Measurements from ENCODE around the gene CACNB4.

The CACNB4 gene

GRCh38 chr2:151904021-151904420 is 194.8 kb downstream of the CACNB4 start:
- no peaks in the 10 kb centered on the region for H3K27me3 ChIP-seq (ENCODE audit: control insufficient read depth in 1 of 2, insufficient read depth in 2 of 2, low read length in 2 of 2)
- H3K4me1 ChIP-seq (ENCODE audit: control insufficient read depth, insufficient read depth, low read length): no peaks in the 10 kb centered on the region
- no peak overlapping the region for H3K4me3 ChIP-seq (ENCODE audit: low read length in 2 of 2)
- H3K36me3 ChIP-seq (ENCODE audit: control insufficient read depth in 2 of 2, insufficient read depth in 2 of 2, low read length in 2 of 2): no peaks in the 10 kb centered on the region
- H3K9ac ChIP-seq (ENCODE audit: low read length in 2 of 2): no peak overlapping the region
- H3K9me3 ChIP-seq (ENCODE audit: control insufficient read depth in 2 of 2, low read length in 2 of 2): no peaks in the 10 kb centered on the region
- no peak overlapping the region for H3K27ac ChIP-seq (ENCODE audit: low read length)

GRCh38 chr2:151902829-151903228 is 196.0 kb downstream of the CACNB4 start:
- H3K27me3 ChIP-seq (ENCODE audit: control insufficient read depth in 1 of 2, insufficient read depth in 2 of 2, low read length in 2 of 2): no peaks in the 10 kb centered on the region
- H3K4me1 ChIP-seq (ENCODE audit: control insufficient read depth, insufficient read depth, low read length): no peaks in the 10 kb centered on the region
- no peak overlapping the region for H3K9ac ChIP-seq (ENCODE audit: low read length in 2 of 2)
- no peaks in the 10 kb centered on the region for H3K9me3 ChIP-seq (ENCODE audit: control insufficient read depth in 2 of 2, low read length in 2 of 2)
- H3K4me3 ChIP-seq (ENCODE audit: low read length in 2 of 2): no peak overlapping the region
- H3K27ac ChIP-seq (ENCODE audit: low read length): no peak overlapping the region
- H3K36me3 ChIP-seq (ENCODE audit: control insufficient read depth in 2 of 2, insufficient read depth in 2 of 2, low read length in 2 of 2): no peaks in the 10 kb centered on the region

GRCh38 chr2:151900331-151900730 is 198.5 kb downstream of the CACNB4 start:
- Histone ChIP-seq H3K4me3 (ENCODE audit: low read length in 2 of 2) (no peak overlapping the region), H3K36me3 (ENCODE audit: control insufficient read depth in 2 of 2, insufficient read depth in 2 of 2, low read length in 2 of 2) (no peaks in the 10 kb centered on the region), H3K27ac (ENCODE audit: low read length) (no peak overlapping the region), H3K4me1 (ENCODE audit: control insufficient read depth, insufficient read depth, low read length) (no peaks in the 10 kb centered on the region), H3K27me3 (ENCODE audit: control insufficient read depth in 1 of 2, insufficient read depth in 2 of 2, low read length in 2 of 2) (no peaks in the 10 kb centered on the region), H3K9me3 (ENCODE audit: control insufficient read depth in 2 of 2, low read length in 2 of 2) (no peaks in the 10 kb centered on the region), H3K9ac (ENCODE audit: low read length in 2 of 2) (no peak overlapping the region)

GRCh38 chr2:151899156-151899555 is 199.7 kb downstream of the CACNB4 start:
- H3K4me1 ChIP-seq (ENCODE audit: control insufficient read depth, insufficient read depth, low read length): no peaks in the 10 kb centered on the region
- H3K27me3 ChIP-seq (ENCODE audit: control insufficient read depth in 1 of 2, insufficient read depth in 2 of 2, low read length in 2 of 2): no peaks in the 10 kb centered on the region
- no peak overlapping the region for H3K4me3 ChIP-seq (ENCODE audit: low read length in 2 of 2)
- no peak overlapping the region for H3K9ac ChIP-seq (ENCODE audit: low read length in 2 of 2)
- H3K36me3 ChIP-seq (ENCODE audit: control insufficient read depth in 2 of 2, insufficient read depth in 2 of 2, low read length in 2 of 2): no peaks in the 10 kb centered on the region
- no peak overlapping the region for H3K27ac ChIP-seq (ENCODE audit: low read length)
- H3K9me3 ChIP-seq (ENCODE audit: control insufficient read depth in 2 of 2, low read length in 2 of 2): no peaks in the 10 kb centered on the region

- Histone ChIP-seq H3K27ac (ENCODE audit: low read length) (no peak overlapping the region), H3K4me3 (ENCODE audit: low read length in 2 of 2) (no peak overlapping the region), H3K27me3 (ENCODE audit: control insufficient read depth in 1 of 2, insufficient read depth in 2 of 2, low read length in 2 of 2) (no peaks in the 10 kb centered on the region), H3K9me3 (ENCODE audit: control insufficient read depth in 2 of 2, low read length in 2 of 2) (no peaks in the 10 kb centered on the region), H3K4me1 (ENCODE audit: control insufficient read depth, insufficient read depth, low read length) (no peaks in the 10 kb centered on the region), H3K36me3 (ENCODE audit: control insufficient read depth in 2 of 2, insufficient read depth in 2 of 2, low read length in 2 of 2) (no peaks in the 10 kb centered on the region), H3K9ac (ENCODE audit: low read length in 2 of 2) (no peak overlapping the region)
Measured at GRCh38 chr2:151891566-151892194, 207.2 kb downstream of the CACNB4 start.

GRCh38 chr2:151887164-151887563 is 211.7 kb downstream of the CACNB4 start:
- Histone ChIP-seq H3K9ac (ENCODE audit: low read length in 2 of 2) (no peak overlapping the region), H3K27me3 (ENCODE audit: control insufficient read depth in 1 of 2, insufficient read depth in 2 of 2, low read length in 2 of 2) (no peaks in the 10 kb centered on the region)

GRCh38 chr2:151886241-151886640 is 212.6 kb downstream of the CACNB4 start:
- Histone ChIP-seq H3K27me3 (ENCODE audit: control insufficient read depth in 1 of 2, insufficient read depth in 2 of 2, low read length in 2 of 2) (no peaks in the 10 kb centered on the region), H3K9me3 (ENCODE audit: control insufficient read depth in 2 of 2, low read length in 2 of 2) (no peaks in the 10 kb centered on the region), H3K9ac (ENCODE audit: low read length in 2 of 2) (no peak overlapping the region), H3K4me1 (ENCODE audit: control insufficient read depth, insufficient read depth, low read length) (no peaks in the 10 kb centered on the region), H3K27ac (ENCODE audit: low read length) (no peak overlapping the region), H3K4me3 (ENCODE audit: low read length in 2 of 2) (no peak overlapping the region), H3K36me3 (ENCODE audit: control insufficient read depth in 2 of 2, insufficient read depth in 2 of 2, low read length in 2 of 2) (no peaks in the 10 kb centered on the region)

More at GRCh38 chr2:151887164-151887563, 211.7 kb downstream of the CACNB4 start:
- H3K9me3 ChIP-seq (ENCODE audit: control insufficient read depth in 2 of 2, low read length in 2 of 2): no peaks in the 10 kb centered on the region
- no peaks in the 10 kb centered on the region for H3K4me1 ChIP-seq (ENCODE audit: control insufficient read depth, insufficient read depth, low read length)
- H3K27ac ChIP-seq (ENCODE audit: low read length): no peak overlapping the region
- H3K4me3 ChIP-seq (ENCODE audit: low read length in 2 of 2): no peak overlapping the region
- no peaks in the 10 kb centered on the region for H3K36me3 ChIP-seq (ENCODE audit: control insufficient read depth in 2 of 2, insufficient read depth in 2 of 2, low read length in 2 of 2)

- Histone ChIP-seq H3K27ac (ENCODE audit: low read length) (no peak overlapping the region), H3K9ac (ENCODE audit: low read length in 2 of 2) (no peak overlapping the region), H3K4me1 (ENCODE audit: control insufficient read depth, insufficient read depth, low read length) (no peaks in the 10 kb centered on the region), H3K4me3 (ENCODE audit: low read length in 2 of 2) (no peak overlapping the region), H3K27me3 (ENCODE audit: control insufficient read depth in 1 of 2, insufficient read depth in 2 of 2, low read length in 2 of 2) (no peaks in the 10 kb centered on the region), H3K9me3 (ENCODE audit: control insufficient read depth in 2 of 2, low read length in 2 of 2) (no peaks in the 10 kb centered on the region), H3K36me3 (ENCODE audit: control insufficient read depth in 2 of 2, insufficient read depth in 2 of 2, low read length in 2 of 2) (no peaks in the 10 kb centered on the region)
Measured at GRCh38 chr2:151882786-151883445, 215.9 kb downstream of the CACNB4 start.

- H3K9me3 ChIP-seq (ENCODE audit: control insufficient read depth in 2 of 2, low read length in 2 of 2): no peaks in the 10 kb centered on the region
- H3K9ac ChIP-seq (ENCODE audit: low read length in 2 of 2): no peak overlapping the region
- no peak overlapping the region for H3K4me3 ChIP-seq (ENCODE audit: low read length in 2 of 2)
- H3K27ac ChIP-seq (ENCODE audit: low read length): no peak overlapping the region
- no peaks in the 10 kb centered on the region for H3K4me1 ChIP-seq (ENCODE audit: control insufficient read depth, insufficient read depth, low read length)
- no peaks in the 10 kb centered on the region for H3K27me3 ChIP-seq (ENCODE audit: control insufficient read depth in 1 of 2, insufficient read depth in 2 of 2, low read length in 2 of 2)
- H3K36me3 ChIP-seq (ENCODE audit: control insufficient read depth in 2 of 2, insufficient read depth in 2 of 2, low read length in 2 of 2): no peaks in the 10 kb centered on the region
Measured at GRCh38 chr2:151881342-151881741, 217.5 kb downstream of the CACNB4 start.

- H3K27ac ChIP-seq (ENCODE audit: low read length): no peak overlapping the region
- no peak overlapping the region for H3K9ac ChIP-seq (ENCODE audit: low read length in 2 of 2)
- no peaks in the 10 kb centered on the region for H3K36me3 ChIP-seq (ENCODE audit: control insufficient read depth in 2 of 2, insufficient read depth in 2 of 2, low read length in 2 of 2)
- no peaks in the 10 kb centered on the region for H3K4me1 ChIP-seq (ENCODE audit: control insufficient read depth, insufficient read depth, low read length)
- no peaks in the 10 kb centered on the region for H3K27me3 ChIP-seq (ENCODE audit: control insufficient read depth in 1 of 2, insufficient read depth in 2 of 2, low read length in 2 of 2)
- H3K9me3 ChIP-seq (ENCODE audit: control insufficient read depth in 2 of 2, low read length in 2 of 2): no peaks in the 10 kb centered on the region
- no peak overlapping the region for H3K4me3 ChIP-seq (ENCODE audit: low read length in 2 of 2)
Measured at GRCh38 chr2:151880586-151880985, 218.3 kb downstream of the CACNB4 start.
